Skeletal muscle tissue (tissue), 4 donors: ENCODE measurements around the gene PCDHGB6. TPM values are rescaled to one million over a fixed set of nuclear protein-coding genes. Genes with fewer than 3 reads are reported as not detected.
"Not testable (repeated sequence)": the region's sequence is repeated elsewhere in the genome, so short reads cannot be mapped to it uniquely, and the experiment has no call there.

Experiments
- H3K27ac ChIP-seq: one replicate; pipeline ENCODE4 v1.7.0; 2013; ENCODE audit warnings: mild to moderate bottlenecking, low read depth, low read length, inconsistent platforms
- H3K27me3 ChIP-seq, 3 donors: one replicate each; pipeline ENCODE4 v1.7.0; 2013; ENCODE audit warnings: low read length in 3 of 3; ENCODE audit not compliant: control insufficient read depth in 3 of 3, insufficient read depth in 3 of 3
- H3K36me3 ChIP-seq, 3 donors: one replicate each; pipeline ENCODE4 v1.7.0; 2013; ENCODE audit warnings: low read length in 3 of 3; ENCODE audit not compliant: control insufficient read depth in 3 of 3, insufficient read depth in 3 of 3
- H3K4me1 ChIP-seq, 3 donors: one replicate each; pipeline ENCODE4 v1.7.0; 2013; ENCODE audit warnings: low read length in 3 of 3, mild to moderate bottlenecking in 3 of 3; ENCODE audit not compliant: control insufficient read depth in 3 of 3, insufficient read depth in 3 of 3
- H3K4me3 ChIP-seq, 3 donors: one replicate each; pipeline ENCODE4 v1.7.0; 2013; ENCODE audit warnings: low read length in 3 of 3
- H3K9ac ChIP-seq, 3 donors: one replicate each; pipeline ENCODE4 v1.7.0; 2013; ENCODE audit warnings: low read length in 3 of 3, mild to moderate bottlenecking in 3 of 3, moderate library complexity in 2 of 3, low read depth in 1 of 3
- H3K9me3 ChIP-seq, 3 donors: one replicate each; pipeline ENCODE4 v1.7.0; 2013; ENCODE audit warnings: low read length in 3 of 3; ENCODE audit not compliant: control insufficient read depth in 3 of 3
- total RNA-seq: library from RNA; depleted of rRNA; stranded (reverse); fragments of >200 nt; gene quantifications from one replicate; pipeline ENCODE4 v1.2.3, GENCODE V29; 2014
- donor health status: Osteomylitis.

Gene PCDHGB6
- total RNA-seq, 1 donor from 2014 or later = 5.2 TPM

GRCh38 chr5:141388661-141389060, 19.2 kb upstream of the PCDHGB6 start:
- Histone ChIP-seq H3K4me3 (peak overlapping the region; percentile 37 to 59 (median 45)), H3K27ac (no peak overlapping the region), H3K36me3 (peaks cover 0 to 6% (median 0%) of the 10 kb centered on the region in 3 donors), H3K9me3 (peaks cover 12 to 31% (median 29%) of the 10 kb centered on the region in 3 donors), H3K27me3 (peaks cover 0 to 14% (median 4%) of the 10 kb centered on the region in 3 donors), H3K4me1 (peaks cover 0 to 12% (median 0%) of the 10 kb centered on the region in 3 donors), H3K9ac (no peak overlapping the region)

DNA sequence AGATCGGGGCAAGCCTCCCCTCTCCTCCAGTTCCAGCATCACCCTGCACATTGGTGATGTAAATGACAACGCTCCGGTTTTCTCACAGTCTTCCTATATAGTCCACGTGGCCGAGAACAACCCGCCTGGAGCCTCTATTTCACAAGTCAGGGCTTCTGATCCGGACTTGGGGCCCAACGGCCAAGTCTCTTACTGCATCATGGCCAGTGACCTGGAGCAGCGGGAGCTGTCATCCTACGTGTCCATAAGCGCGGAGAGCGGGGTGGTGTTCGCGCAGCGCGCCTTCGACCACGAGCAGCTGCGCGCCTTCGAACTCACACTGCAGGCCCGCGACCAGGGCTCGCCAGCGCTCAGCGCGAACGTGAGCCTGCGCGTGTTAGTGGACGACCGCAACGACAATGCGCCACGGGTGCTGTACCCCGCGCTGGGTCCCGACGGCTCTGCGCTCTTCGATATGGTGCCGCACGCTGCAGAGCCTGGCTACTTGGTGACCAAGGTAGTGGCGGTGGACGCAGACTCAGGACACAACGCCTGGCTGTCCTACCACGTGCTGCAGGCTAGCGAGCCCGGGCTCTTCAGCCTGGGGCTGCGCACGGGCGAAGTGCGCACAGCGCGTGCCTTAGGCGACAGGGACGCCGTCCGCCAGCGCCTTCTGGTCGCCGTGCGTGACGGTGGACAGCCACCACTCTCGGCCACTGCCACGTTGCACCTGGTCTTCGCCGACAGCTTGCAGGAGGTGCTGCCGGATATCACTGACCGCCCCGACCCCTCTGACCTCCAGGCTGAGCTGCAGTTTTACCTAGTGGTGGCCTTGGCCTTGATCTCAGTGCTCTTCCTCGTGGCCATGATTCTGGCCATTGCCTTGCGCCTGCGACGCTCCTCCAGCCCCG, 18.4 kb upstream of the PCDHGB6 start:
- H3K4me1 ChIP-seq = peaks cover 0 to 12% (median 0%) of the 10 kb centered on the region in 3 donors
- H3K36me3 ChIP-seq = peaks cover 0 to 6% (median 0%) of the 10 kb centered on the region in 3 donors
- H3K9me3 ChIP-seq = peaks cover 12 to 34% (median 30%) of the 10 kb centered on the region in 3 donors
- H3K9ac ChIP-seq = no peak overlapping the region
- H3K27ac ChIP-seq = no peak overlapping the region
- peak overlapping the region; percentile 17 to 59 (median 41) for H3K4me3 ChIP-seq
- H3K27me3 ChIP-seq = peaks cover 0 to 14% (median 6%) of the 10 kb centered on the region in 3 donors

DNA sequence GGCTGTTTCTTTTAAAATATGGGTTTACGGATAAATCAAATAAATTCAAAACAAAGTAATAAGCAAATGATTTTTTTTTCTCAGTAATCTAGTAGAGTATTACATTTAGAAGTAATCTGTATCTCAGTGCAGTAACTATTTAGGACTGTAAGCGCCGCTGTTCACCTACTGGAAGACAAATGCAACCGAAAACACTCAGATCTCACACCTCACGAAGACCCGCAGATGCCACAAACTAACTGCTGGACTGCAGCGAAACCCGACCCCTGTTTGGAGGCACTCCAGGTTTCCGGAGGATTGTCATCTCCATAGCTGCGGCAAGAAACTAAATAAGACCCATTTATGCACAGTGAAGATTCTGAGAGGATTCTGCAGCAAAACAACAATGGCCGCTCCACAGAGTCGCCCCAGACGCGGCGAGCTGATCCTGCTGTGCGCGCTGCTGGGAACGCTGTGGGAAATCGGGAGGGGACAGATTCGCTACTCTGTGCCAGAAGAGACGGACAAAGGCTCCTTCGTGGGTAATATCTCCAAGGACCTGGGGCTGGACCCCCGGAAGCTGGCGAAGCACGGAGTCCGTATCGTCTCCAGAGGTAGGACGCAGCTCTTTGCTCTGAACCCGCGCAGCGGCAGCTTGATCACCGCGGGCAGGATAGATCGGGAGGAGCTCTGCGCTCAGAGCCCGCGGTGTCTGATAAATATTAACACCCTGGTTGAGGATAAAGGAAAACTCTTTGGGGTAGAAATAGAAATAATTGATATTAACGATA, 15.2 kb upstream of the PCDHGB6 start, which contains the start of gene PCDHGA8:
PCDHGA8 (plus strand) TSS at position 205 of the 770 bp plus-strand sequence; CDS start at position 386, 181 bp downstream.
- Histone ChIP-seq H3K9me3 (peaks cover 12 to 31% (median 20%) of the 10 kb centered on the region in 3 donors), H3K9ac (no peak within 1 kb of the TSS), H3K4me1 (peaks cover 0 to 15% (median 0%) of the 10 kb centered on the region in 3 donors), H3K36me3 (peaks cover 0 to 6% (median 0%) of the 10 kb centered on the region in 3 donors), H3K4me3 (peak within 1 kb of the TSS in 2 of 3 donors; percentile 44 to 49), H3K27ac (no peak within 1 kb of the TSS), H3K27me3 (peaks cover 0 to 18% (median 12%) of the 10 kb centered on the region in 3 donors)

DNA sequence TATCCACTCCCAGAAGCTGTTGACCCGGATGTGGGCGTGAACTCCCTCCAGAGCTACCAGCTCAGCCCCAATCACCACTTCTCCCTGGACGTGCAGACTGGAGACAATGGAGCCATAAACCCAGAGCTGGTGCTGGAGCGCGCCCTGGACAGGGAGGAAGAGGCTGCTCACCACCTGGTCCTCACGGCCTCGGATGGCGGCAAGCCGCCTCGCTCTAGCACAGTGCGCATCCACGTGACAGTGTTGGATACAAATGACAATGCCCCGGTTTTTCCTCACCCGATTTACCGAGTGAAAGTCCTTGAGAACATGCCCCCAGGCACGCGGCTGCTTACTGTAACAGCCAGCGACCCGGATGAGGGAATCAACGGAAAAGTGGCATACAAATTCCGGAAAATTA, 14.6 kb upstream of the PCDHGB6 start:
- Histone ChIP-seq H3K9me3 (peaks cover 12 to 29% (median 19%) of the 10 kb centered on the region in 3 donors), H3K9ac (no peak overlapping the region), H3K4me3 (peak overlapping the region in 1 of 3 donors; percentile 49), H3K36me3 (peaks cover 0 to 6% (median 0%) of the 10 kb centered on the region in 3 donors), H3K27me3 (peaks cover 0 to 18% (median 12%) of the 10 kb centered on the region in 3 donors), H3K27ac (no peak overlapping the region), H3K4me1 (peaks cover 0 to 15% (median 0%) of the 10 kb centered on the region in 3 donors)

DNA sequence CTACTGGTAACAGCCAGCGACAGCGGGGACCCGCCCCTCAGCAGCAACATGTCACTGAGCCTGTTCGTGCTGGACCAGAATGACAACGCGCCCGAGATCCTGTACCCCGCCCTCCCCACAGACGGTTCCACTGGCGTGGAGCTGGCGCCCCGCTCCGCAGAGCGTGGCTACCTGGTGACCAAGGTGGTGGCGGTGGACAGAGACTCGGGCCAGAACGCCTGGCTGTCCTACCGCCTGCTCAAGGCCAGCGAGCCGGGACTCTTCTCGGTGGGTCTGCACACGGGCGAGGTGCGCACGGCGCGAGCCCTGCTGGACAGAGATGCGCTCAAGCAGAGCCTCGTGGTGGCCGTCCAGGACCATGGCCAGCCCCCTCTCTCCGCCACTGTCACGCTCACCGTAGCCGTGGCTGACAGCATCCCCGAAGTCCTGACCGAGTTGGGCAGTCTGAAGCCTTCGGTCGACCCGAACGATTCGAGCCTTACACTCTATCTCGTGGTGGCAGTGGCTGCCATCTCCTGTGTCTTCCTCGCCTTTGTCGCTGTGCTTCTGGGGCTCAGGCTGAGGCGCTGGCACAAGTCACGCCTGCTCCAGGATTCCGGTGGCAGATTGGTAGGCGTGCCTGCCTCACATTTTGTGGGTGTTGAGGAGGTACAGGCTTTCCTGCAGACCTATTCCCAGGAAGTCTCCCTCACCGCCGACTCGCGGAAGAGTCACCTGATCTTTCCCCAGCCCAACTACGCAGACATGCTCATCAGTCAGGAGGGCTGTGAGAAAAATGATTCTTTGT, 13.2 kb upstream of the PCDHGB6 start:
- H3K27me3 ChIP-seq = peaks cover 0 to 18% (median 12%) of the 10 kb centered on the region in 3 donors
- peaks cover 0 to 16% (median 5%) of the 10 kb centered on the region in 3 donors for H3K4me1 ChIP-seq
- not testable (repeated sequence) for H3K36me3 ChIP-seq, H3K27ac ChIP-seq, H3K9ac ChIP-seq
- H3K4me3 ChIP-seq = peak overlapping the region in 1 of 3 donors; percentile 31
- H3K9me3 ChIP-seq = peaks cover 13 to 29% (median 20%) of the 10 kb centered on the region in 3 donors

GRCh38 chr5:141397756-141398551, 9.9 kb upstream of the PCDHGB6 start, which contains the start of gene PCDHGB5:
Gene PCDHGB5, plus strand, starts transcription at chr5:141397947. Its CDS starts 181 bp downstream, at chr5:141398128.
- not testable (repeated sequence) for H3K36me3 ChIP-seq, H3K27ac ChIP-seq
- H3K9me3 ChIP-seq = peaks cover 12 to 32% (median 19%) of the 10 kb centered on the region in 3 donors
- peaks cover 0 to 23% (median 6%) of the 10 kb centered on the region in 3 donors for H3K4me1 ChIP-seq
- H3K4me3 ChIP-seq = peak within 1 kb of the TSS; percentile 51 to 60 (median 54)
- peaks cover 0 to 12% (median 8%) of the 10 kb centered on the region in 3 donors for H3K27me3 ChIP-seq
- peak within 1 kb of the TSS in 1 of 3 donors; percentile 12 for H3K9ac ChIP-seq

- Histone ChIP-seq H3K4me1 (peaks cover 0 to 28% (median 6%) of the 10 kb centered on the region in 3 donors), H3K27ac (no peak overlapping the region), H3K4me3 (peak overlapping the region; percentile 40 to 54 (median 48)), H3K9me3 (peaks cover 12 to 31% (median 23%) of the 10 kb centered on the region in 3 donors), H3K9ac (peak overlapping the region in 1 of 3 donors; percentile 12), H3K36me3 (peaks cover 0 to 3% (median 3%) of the 10 kb centered on the region in 3 donors), H3K27me3 (peaks cover 0 to 8% (median 7%) of the 10 kb centered on the region in 3 donors)
Observed at GRCh38 chr5:141398608-141399007, 9.2 kb upstream of the PCDHGB6 start.

DNA sequence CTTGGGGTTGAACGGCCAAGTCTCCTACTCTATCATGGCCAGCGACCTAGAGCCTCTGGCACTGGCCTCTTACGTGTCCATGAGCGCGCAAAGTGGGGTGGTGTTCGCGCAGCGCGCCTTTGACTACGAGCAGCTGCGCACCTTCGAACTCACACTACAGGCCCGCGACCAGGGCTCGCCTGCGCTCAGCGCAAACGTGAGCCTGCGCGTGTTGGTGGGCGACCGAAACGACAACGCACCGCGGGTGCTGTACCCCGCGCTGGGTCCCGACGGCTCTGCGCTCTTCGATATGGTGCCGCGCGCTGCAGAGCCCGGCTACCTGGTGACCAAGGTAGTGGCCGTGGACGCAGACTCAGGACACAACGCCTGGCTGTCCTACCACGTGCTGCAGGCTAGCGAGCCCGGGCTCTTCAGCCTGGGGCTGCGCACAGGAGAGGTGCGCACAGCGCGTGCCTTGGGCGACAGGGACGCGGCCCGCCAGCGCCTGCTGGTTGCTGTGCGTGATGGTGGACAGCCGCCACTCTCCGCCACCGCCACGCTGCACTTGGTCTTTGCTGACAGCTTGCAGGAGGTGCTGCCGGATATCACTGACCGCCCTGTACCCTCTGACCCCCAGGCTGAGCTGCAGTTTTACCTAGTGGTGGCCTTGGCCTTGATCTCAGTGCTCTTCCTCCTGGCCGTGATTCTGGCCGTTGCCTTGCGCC, 8.1 kb upstream of the PCDHGB6 start:
- Histone ChIP-seq H3K9me3 (peaks cover 10 to 30% (median 30%) of the 10 kb centered on the region in 3 donors), H3K4me1 (peaks cover 0 to 27% (median 6%) of the 10 kb centered on the region in 3 donors), H3K9ac (no peak overlapping the region), H3K27ac (no peak overlapping the region), H3K36me3 (peaks cover 0 to 6% (median 3%) of the 10 kb centered on the region in 3 donors), H3K4me3 (peak overlapping the region; percentile 43 to 66 (median 51)), H3K27me3 (peaks cover 0 to 7% (median 3%) of the 10 kb centered on the region in 3 donors)
